Right lobe of liver (tissue), 4 donors: ENCODE data around the gene EXOSC5.
"Not testable (repeated sequence)": the region's sequence is repeated elsewhere in the genome, so short reads cannot be mapped to it uniquely, and the experiment has no call there.

Source experiments
- POLR2A ChIP-seq: fragments of 450-650 bp; IDR thresholded peaks from one replicate; pipeline ENCODE4 v1.6.1; 2017; ENCODE audit warnings: antibody characterized with exemption, mild to moderate bottlenecking
- TF ChIP-seq, protein P1 (sequence below), 4 donors: fragments of 200-600 bp in 3 of 4; fragments of 450-650 bp in 1 of 4; IDR thresholded peaks; one replicate each; pipeline versions ENCODE4 v1.5.1 to v1.8.0; 2016 to 2022; ENCODE audit warnings: antibody characterized with exemption in 4 of 4, mild to moderate bottlenecking in 2 of 4
- donor health status: DM: no; HTN: no; CAD: no.
- donor health status: DM: no; HTN: no; CAD: no.
- donor health status: DM: no; HTN: yes; CAD: no.

DNA sequence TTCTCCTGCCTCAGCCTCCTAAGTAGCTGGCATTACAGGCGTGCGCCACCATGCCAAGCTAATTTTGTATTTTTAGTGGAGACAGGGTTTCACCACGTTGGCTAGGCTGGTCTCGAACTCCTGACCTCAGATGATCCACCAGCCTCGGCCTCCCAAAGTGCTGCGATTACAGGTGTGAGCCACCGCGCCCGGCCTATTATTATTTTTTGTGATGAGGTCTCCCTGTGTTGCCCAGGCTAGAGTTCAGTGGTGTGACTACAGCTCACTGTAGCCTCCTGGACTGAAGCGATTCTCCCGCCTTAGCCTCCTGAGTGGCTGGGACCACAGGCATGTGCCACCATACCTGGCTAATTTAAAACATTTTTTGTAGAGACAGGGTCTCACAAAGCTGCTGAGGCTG, 38.2 kb upstream of the EXOSC5 start:
- not testable (repeated sequence) for TF ChIP-seq POLR2A
- TF ChIP-seq, protein P1, sequence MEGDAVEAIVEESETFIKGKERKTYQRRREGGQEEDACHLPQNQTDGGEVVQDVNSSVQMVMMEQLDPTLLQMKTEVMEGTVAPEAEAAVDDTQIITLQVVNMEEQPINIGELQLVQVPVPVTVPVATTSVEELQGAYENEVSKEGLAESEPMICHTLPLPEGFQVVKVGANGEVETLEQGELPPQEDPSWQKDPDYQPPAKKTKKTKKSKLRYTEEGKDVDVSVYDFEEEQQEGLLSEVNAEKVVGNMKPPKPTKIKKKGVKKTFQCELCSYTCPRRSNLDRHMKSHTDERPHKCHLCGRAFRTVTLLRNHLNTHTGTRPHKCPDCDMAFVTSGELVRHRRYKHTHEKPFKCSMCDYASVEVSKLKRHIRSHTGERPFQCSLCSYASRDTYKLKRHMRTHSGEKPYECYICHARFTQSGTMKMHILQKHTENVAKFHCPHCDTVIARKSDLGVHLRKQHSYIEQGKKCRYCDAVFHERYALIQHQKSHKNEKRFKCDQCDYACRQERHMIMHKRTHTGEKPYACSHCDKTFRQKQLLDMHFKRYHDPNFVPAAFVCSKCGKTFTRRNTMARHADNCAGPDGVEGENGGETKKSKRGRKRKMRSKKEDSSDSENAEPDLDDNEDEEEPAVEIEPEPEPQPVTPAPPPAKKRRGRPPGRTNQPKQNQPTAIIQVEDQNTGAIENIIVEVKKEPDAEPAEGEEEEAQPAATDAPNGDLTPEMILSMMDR (IDR thresholded peaks at IDR 0.05): not testable (repeated sequence)
